DMS114 treated with DMSO at 0.1 percent for 48 hours (cell line): ENCODE results near the gene EEF2K.
"Not testable (repeated sequence)": the region's sequence is repeated elsewhere in the genome, so short reads cannot be mapped to it uniquely, and the experiment has no call there.

Experiments
- DNase-seq: peaks from one replicate; lab custom pipeline; 2025; ENCODE audit not compliant: unreplicated experiment; lab: John Stamatoyannopoulos, UW

EEF2K gene

GRCh38 chr16:22206013-22206841 is at the start of gene EEF2K:
EEF2K (plus strand) TSS chr16:22206278; CDS start chr16:22225730, 19,452 bp downstream.
- peak; percentile 92 for DNase-seq

GRCh38 chr16:22161401-22161800 is 44.7 kb upstream of the EEF2K start:
- DNase-seq = no peak

GRCh38 chr16:22161999-22162655 is 44.0 kb upstream of the EEF2K start, which contains the start of gene SDR42E2:
SDR42E2 (plus strand) TSS chr16:22162506; CDS start chr16:22165583, 3,077 bp downstream.
- no peak for DNase-seq

GRCh38 chr16:22162656-22163009 is 43.4 kb upstream of the EEF2K start:
- no peak for DNase-seq

GRCh38 chr16:22163806-22164205 is 42.3 kb upstream of the EEF2K start:
- DNase-seq = no peak

GRCh38 chr16:22164482-22164881 is 41.6 kb upstream of the EEF2K start:
- no peak for DNase-seq

GRCh38 chr16:22165508-22166285 is 40.4 kb upstream of the EEF2K start:
- no peak for DNase-seq

GRCh38 chr16:22171953-22172352 is 34.1 kb upstream of the EEF2K start:
- DNase-seq = no peak

GRCh38 chr16:22172642-22173041 is 33.4 kb upstream of the EEF2K start:
- not testable (repeated sequence) for DNase-seq

GRCh38 chr16:22174642-22175041 is 31.4 kb upstream of the EEF2K start:
- DNase-seq = no peak

- no peak for DNase-seq
Observed at GRCh38 chr16:22177968-22178930, 27.8 kb upstream of the EEF2K start.

- DNase-seq = no peak
Observed at GRCh38 chr16:22181426-22181825, 24.7 kb upstream of the EEF2K start.

GRCh38 chr16:22181843-22182242 is 24.2 kb upstream of the EEF2K start:
- DNase-seq = no peak

- no peak for DNase-seq
Observed at GRCh38 chr16:22183335-22183734, 22.7 kb upstream of the EEF2K start.

GRCh38 chr16:22183901-22184614 is 22.0 kb upstream of the EEF2K start:
- no peak for DNase-seq

GRCh38 chr16:22184615-22184968 is 21.5 kb upstream of the EEF2K start:
- DNase-seq = no peak

- DNase-seq = no peak
Observed at GRCh38 chr16:22186517-22186916, 19.6 kb upstream of the EEF2K start.

GRCh38 chr16:22188267-22188594 is 17.8 kb upstream of the EEF2K start:
- DNase-seq = no peak

GRCh38 chr16:22188595-22189442 is 17.3 kb upstream of the EEF2K start:
- peak; percentile 67 for DNase-seq
